ENCODE data around the gene RAD23B.

RAD23B gene

GRCh38 chr9:107270580-107270979 lies 12.5 kb upstream of the RAD23B start:
- Mint-ChIP-seq H3K4me3 (no peak overlapping the region), H3K27ac (no peak overlapping the region), H3K4me1 (peaks cover 5% of the 10 kb centered on the region), H3K36me3 (ENCODE audit: low read depth) (no peaks in the 10 kb centered on the region), H3K27me3 (ENCODE audit: low read depth, poor library complexity) (peaks cover 17% of the 10 kb centered on the region), H3K9me3 (peaks cover 8% of the 10 kb centered on the region)
- DNase-seq, result no peak
- no peak for TF ChIP-seq CTCF (IDR thresholded peaks at IDR 0.05)

GRCh38 chr9:107273634-107274033 lies 9.4 kb upstream of the RAD23B start:
- H3K9me3 Mint-ChIP-seq, result no peaks in the 10 kb centered on the region
- H3K4me1 Mint-ChIP-seq, result peaks cover 5% of the 10 kb centered on the region
- TF ChIP-seq CTCF (IDR thresholded peaks at IDR 0.05), result no peak
- H3K27me3 Mint-ChIP-seq (ENCODE audit: low read depth, poor library complexity), result peaks cover 17% of the 10 kb centered on the region
- no peak overlapping the region for H3K27ac Mint-ChIP-seq
- H3K4me3 Mint-ChIP-seq, result no peak overlapping the region
- no peak for DNase-seq
- no peaks in the 10 kb centered on the region for H3K36me3 Mint-ChIP-seq (ENCODE audit: low read depth)

- Mint-ChIP-seq H3K36me3 (ENCODE audit: low read depth) (no peaks in the 10 kb centered on the region), H3K27me3 (ENCODE audit: low read depth, poor library complexity) (peaks cover 17% of the 10 kb centered on the region), H3K4me3 (no peak overlapping the region), H3K4me1 (peaks cover 5% of the 10 kb centered on the region), H3K27ac (no peak overlapping the region), H3K9me3 (no peaks in the 10 kb centered on the region)
- TF ChIP-seq CTCF (IDR thresholded peaks at IDR 0.05), result no peak
- no peak for DNase-seq
These were observed 9.0 kb upstream of the RAD23B start for GRCh38 chr9:107274096-107274495.

- TF ChIP-seq CTCF (IDR thresholded peaks at IDR 0.05), result no peak
- peaks cover 17% of the 10 kb centered on the region for H3K27me3 Mint-ChIP-seq (ENCODE audit: low read depth, poor library complexity)
- H3K4me3 Mint-ChIP-seq, result no peak overlapping the region
- DNase-seq, result no peak
- H3K9me3 Mint-ChIP-seq, result no peaks in the 10 kb centered on the region
- H3K4me1 Mint-ChIP-seq, result peaks cover 5% of the 10 kb centered on the region
- no peaks in the 10 kb centered on the region for H3K36me3 Mint-ChIP-seq (ENCODE audit: low read depth)
- no peak overlapping the region for H3K27ac Mint-ChIP-seq
These were observed 8.1 kb upstream of the RAD23B start for GRCh38 chr9:107274953-107275422.

- DNase-seq, result no peak
- Mint-ChIP-seq H3K27me3 (ENCODE audit: low read depth, poor library complexity) (peaks cover 13% of the 10 kb centered on the region), H3K36me3 (ENCODE audit: low read depth) (no peaks in the 10 kb centered on the region), H3K27ac (no peak overlapping the region), H3K4me3 (no peak overlapping the region), H3K9me3 (no peaks in the 10 kb centered on the region), H3K4me1 (peaks cover 8% of the 10 kb centered on the region)
- no peak for TF ChIP-seq CTCF (IDR thresholded peaks at IDR 0.05)
These were observed 7.5 kb upstream of the RAD23B start for GRCh38 chr9:107275530-107275929.

GRCh38 chr9:107276966-107277710 lies 5.9 kb upstream of the RAD23B start:
- Mint-ChIP-seq H3K36me3 (ENCODE audit: low read depth) (no peaks in the 10 kb centered on the region), H3K4me3 (no peak overlapping the region), H3K4me1 (peaks cover 23% of the 10 kb centered on the region), H3K27ac (no peak overlapping the region), H3K9me3 (no peaks in the 10 kb centered on the region), H3K27me3 (ENCODE audit: low read depth, poor library complexity) (peaks cover 18% of the 10 kb centered on the region)
- no peak for TF ChIP-seq CTCF (IDR thresholded peaks at IDR 0.05)
- no peak for DNase-seq
